WTC11 (cell line): Measurements from ENCODE around the gene UBA3.

Experiments
- FOXK1 ChIP-seq: sonication (generic); formaldehyde crosslinking; IDR thresholded peaks from 2 replicates; pipeline ENCODE4 v1.8.0; 2022; ENCODE audit warnings: mild to moderate bottlenecking, moderate library complexity, missing genetic modification reagents
- KAT7 ChIP-seq: sonication (generic); formaldehyde crosslinking; IDR thresholded peaks from 2 replicates; pipeline ENCODE4 v1.8.1; 2023; ENCODE audit warnings: missing genetic modification reagents, mild to moderate bottlenecking, borderline replicate concordance
- NR1H2 ChIP-seq: sonication (generic); formaldehyde crosslinking; IDR thresholded peaks from 2 replicates; pipeline ENCODE4 v1.9.0; 2021; ENCODE audit warnings: mild to moderate bottlenecking, moderate library complexity, missing genetic modification reagents
- PRRX2 ChIP-seq: fragments of 250-450 bp; sonication (Bioruptor Pico); IDR thresholded peaks from 2 replicates; pipeline ENCODE4 v1.8.0; 2021; ENCODE audit warnings: mild to moderate bottlenecking
- SMAD3 ChIP-seq: sonication (generic); formaldehyde crosslinking; IDR thresholded peaks from 2 replicates; pipeline ENCODE4 v1.8.0; 2022; ENCODE audit warnings: missing genetic modification reagents, mild to moderate bottlenecking, borderline replicate concordance
- TF ChIP-seq, protein P1 (sequence below): fragments of 200-600 bp; IDR thresholded peaks from 2 replicates; pipeline ENCODE4 v1.8.0; 2022; ENCODE audit warnings: antibody characterized with exemption
- TF ChIP-seq, protein P2 (sequence below): sonication (generic); formaldehyde crosslinking; IDR thresholded peaks from 2 replicates; pipeline ENCODE4 v1.8.0; 2022; ENCODE audit warnings: missing genetic modification reagents
- TF ChIP-seq, protein P3 (sequence below): sonication (generic); formaldehyde crosslinking; IDR thresholded peaks from 2 replicates; pipeline ENCODE4 v1.8.1; 2022; ENCODE audit warnings: low read depth, mild to moderate bottlenecking, moderate library complexity, missing genetic modification reagents, borderline replicate concordance
- TF ChIP-seq, protein P4 (sequence below): sonication (generic); formaldehyde crosslinking; IDR thresholded peaks from 2 replicates; pipeline ENCODE4 v1.8.0; 2022; ENCODE audit warnings: mild to moderate bottlenecking, missing genetic modification reagents
- TF ChIP-seq, protein P5 (sequence below): sonication (generic); formaldehyde crosslinking; IDR thresholded peaks from 2 replicates; pipeline ENCODE4 v1.8.1; 2023; ENCODE audit warnings: mild to moderate bottlenecking, moderate library complexity, missing genetic modification reagents
- TF ChIP-seq, protein P6 (sequence below): sonication (generic); formaldehyde crosslinking; IDR thresholded peaks from 2 replicates; pipeline ENCODE4 v1.8.1; 2022; ENCODE audit warnings: mild to moderate bottlenecking, missing genetic modification reagents, moderate library complexity, borderline replicate concordance

DNA sequence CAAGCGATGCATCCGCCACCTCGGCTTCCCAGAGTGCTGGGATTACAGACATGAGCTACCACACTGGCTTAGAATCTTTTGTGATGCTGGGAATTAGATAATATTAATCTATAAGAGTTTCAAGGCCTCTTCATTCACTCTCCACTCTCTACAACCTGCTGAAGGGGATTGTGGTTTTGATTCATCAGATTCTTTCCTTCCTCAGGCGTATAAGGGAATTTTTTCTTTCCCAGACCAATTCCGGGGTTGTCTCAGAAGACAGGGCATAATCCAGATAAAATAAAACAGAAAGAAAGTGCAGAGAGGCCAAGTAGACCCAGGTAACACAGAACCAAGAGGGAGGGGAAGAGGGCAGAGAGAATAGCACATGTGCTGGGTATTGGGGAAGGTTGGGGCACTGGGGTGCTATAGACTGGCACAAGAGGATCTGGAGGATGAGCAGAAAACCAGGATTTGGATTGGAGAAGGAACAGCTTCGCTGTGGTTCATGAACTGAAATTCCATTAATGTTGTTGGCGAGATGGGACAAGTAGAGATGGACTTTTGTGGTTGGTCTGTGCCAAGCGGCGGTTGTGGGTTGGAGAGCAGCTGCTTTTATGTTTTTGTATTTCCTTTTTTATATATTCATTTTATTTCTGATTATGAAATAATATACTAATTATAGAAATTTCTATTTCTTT is 17.4 kb upstream of the UBA3 start:
- TF ChIP-seq, protein P1, sequence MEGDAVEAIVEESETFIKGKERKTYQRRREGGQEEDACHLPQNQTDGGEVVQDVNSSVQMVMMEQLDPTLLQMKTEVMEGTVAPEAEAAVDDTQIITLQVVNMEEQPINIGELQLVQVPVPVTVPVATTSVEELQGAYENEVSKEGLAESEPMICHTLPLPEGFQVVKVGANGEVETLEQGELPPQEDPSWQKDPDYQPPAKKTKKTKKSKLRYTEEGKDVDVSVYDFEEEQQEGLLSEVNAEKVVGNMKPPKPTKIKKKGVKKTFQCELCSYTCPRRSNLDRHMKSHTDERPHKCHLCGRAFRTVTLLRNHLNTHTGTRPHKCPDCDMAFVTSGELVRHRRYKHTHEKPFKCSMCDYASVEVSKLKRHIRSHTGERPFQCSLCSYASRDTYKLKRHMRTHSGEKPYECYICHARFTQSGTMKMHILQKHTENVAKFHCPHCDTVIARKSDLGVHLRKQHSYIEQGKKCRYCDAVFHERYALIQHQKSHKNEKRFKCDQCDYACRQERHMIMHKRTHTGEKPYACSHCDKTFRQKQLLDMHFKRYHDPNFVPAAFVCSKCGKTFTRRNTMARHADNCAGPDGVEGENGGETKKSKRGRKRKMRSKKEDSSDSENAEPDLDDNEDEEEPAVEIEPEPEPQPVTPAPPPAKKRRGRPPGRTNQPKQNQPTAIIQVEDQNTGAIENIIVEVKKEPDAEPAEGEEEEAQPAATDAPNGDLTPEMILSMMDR: no peak
- TF ChIP-seq, protein P2, sequence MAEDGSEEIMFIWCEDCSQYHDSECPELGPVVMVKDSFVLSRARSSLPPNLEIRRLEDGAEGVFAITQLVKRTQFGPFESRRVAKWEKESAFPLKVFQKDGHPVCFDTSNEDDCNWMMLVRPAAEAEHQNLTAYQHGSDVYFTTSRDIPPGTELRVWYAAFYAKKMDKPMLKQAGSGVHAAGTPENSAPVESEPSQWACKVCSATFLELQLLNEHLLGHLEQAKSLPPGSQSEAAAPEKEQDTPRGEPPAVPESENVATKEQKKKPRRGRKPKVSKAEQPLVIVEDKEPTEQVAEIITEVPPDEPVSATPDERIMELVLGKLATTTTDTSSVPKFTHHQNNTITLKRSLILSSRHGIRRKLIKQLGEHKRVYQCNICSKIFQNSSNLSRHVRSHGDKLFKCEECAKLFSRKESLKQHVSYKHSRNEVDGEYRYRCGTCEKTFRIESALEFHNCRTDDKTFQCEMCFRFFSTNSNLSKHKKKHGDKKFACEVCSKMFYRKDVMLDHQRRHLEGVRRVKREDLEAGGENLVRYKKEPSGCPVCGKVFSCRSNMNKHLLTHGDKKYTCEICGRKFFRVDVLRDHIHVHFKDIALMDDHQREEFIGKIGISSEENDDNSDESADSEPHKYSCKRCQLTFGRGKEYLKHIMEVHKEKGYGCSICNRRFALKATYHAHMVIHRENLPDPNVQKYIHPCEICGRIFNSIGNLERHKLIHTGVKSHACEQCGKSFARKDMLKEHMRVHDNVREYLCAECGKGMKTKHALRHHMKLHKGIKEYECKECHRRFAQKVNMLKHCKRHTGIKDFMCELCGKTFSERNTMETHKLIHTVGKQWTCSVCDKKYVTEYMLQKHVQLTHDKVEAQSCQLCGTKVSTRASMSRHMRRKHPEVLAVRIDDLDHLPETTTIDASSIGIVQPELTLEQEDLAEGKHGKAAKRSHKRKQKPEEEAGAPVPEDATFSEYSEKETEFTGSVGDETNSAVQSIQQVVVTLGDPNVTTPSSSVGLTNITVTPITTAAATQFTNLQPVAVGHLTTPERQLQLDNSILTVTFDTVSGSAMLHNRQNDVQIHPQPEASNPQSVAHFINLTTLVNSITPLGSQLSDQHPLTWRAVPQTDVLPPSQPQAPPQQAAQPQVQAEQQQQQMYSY (CRISPR knock-in tag): peak; percentile 60
- no peak for TF ChIP-seq SMAD3
- TF ChIP-seq, protein P3, sequence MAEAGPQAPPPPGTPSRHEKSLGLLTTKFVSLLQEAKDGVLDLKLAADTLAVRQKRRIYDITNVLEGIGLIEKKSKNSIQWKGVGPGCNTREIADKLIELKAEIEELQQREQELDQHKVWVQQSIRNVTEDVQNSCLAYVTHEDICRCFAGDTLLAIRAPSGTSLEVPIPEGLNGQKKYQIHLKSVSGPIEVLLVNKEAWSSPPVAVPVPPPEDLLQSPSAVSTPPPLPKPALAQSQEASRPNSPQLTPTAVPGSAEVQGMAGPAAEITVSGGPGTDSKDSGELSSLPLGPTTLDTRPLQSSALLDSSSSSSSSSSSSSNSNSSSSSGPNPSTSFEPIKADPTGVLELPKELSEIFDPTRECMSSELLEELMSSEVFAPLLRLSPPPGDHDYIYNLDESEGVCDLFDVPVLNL (CRISPR knock-in tag): no peak
- no peak for TF ChIP-seq KAT7
- TF ChIP-seq, protein P4, sequence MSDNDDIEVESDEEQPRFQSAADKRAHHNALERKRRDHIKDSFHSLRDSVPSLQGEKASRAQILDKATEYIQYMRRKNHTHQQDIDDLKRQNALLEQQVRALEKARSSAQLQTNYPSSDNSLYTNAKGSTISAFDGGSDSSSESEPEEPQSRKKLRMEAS (CRISPR knock-in tag): no peak
- TF ChIP-seq PRRX2 (CRISPR knock-in tag): no peak
- no peak for TF ChIP-seq FOXK1 (CRISPR knock-in tag)
- TF ChIP-seq, protein P5, sequence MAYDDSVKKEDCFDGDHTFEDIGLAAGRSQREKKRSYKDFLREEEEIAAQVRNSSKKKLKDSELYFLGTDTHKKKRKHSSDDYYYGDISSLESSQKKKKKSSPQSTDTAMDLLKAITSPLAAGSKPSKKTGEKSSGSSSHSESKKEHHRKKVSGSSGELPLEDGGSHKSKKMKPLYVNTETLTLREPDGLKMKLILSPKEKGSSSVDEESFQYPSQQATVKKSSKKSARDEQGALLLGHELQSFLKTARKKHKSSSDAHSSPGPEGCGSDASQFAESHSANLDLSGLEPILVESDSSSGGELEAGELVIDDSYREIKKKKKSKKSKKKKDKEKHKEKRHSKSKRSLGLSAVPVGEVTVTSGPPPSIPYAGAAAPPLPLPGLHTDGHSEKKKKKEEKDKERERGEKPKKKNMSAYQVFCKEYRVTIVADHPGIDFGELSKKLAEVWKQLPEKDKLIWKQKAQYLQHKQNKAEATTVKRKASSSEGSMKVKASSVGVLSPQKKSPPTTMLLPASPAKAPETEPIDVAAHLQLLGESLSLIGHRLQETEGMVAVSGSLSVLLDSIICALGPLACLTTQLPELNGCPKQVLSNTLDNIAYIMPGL (CRISPR knock-in tag): no peak
- no peak for TF ChIP-seq NR1H2 (CRISPR knock-in tag)
- TF ChIP-seq, protein P6, sequence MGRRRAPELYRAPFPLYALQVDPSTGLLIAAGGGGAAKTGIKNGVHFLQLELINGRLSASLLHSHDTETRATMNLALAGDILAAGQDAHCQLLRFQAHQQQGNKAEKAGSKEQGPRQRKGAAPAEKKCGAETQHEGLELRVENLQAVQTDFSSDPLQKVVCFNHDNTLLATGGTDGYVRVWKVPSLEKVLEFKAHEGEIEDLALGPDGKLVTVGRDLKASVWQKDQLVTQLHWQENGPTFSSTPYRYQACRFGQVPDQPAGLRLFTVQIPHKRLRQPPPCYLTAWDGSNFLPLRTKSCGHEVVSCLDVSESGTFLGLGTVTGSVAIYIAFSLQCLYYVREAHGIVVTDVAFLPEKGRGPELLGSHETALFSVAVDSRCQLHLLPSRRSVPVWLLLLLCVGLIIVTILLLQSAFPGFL (CRISPR knock-in tag): no peak
